GM19324 (cell line): ENCODE results near the gene FBXL17.

Experiments
- ATAC-seq: cut with Tn5 transposase; IDR thresholded peaks from one replicate; pipeline ENCODE4 v1.9.1; 2021; ENCODE audit warnings: mild to moderate bottlenecking, moderate library complexity; ENCODE audit not compliant: unreplicated experiment, low FRiP score

FBXL17 gene

GRCh38 chr5:108255468-108255867 is 126.4 kb downstream of the FBXL17 start:
- no peak for ATAC-seq

- ATAC-seq = no peak
Observed at GRCh38 chr5:108251350-108251749, 130.5 kb downstream of the FBXL17 start.

GRCh38 chr5:108249785-108250426 is 132.0 kb downstream of the FBXL17 start:
- no peak for ATAC-seq

GRCh38 chr5:108249095-108249784 is 132.7 kb downstream of the FBXL17 start:
- ATAC-seq = no peak

GRCh38 chr5:108238936-108239887 is 142.7 kb downstream of the FBXL17 start:
- no peak for ATAC-seq

GRCh38 chr5:108238461-108238860 is 143.4 kb downstream of the FBXL17 start:
- ATAC-seq = no peak

GRCh38 chr5:108233617-108234155 is 148.2 kb downstream of the FBXL17 start:
- ATAC-seq = no peak

GRCh38 chr5:108232805-108233204 is 149.1 kb downstream of the FBXL17 start:
- no peak for ATAC-seq

- ATAC-seq = no peak
Observed at GRCh38 chr5:108222011-108222410, 159.9 kb downstream of the FBXL17 start.

- no peak for ATAC-seq
Observed at GRCh38 chr5:108220834-108221233, 161.1 kb downstream of the FBXL17 start.

GRCh38 chr5:108216890-108217289 is 165.0 kb downstream of the FBXL17 start:
- no peak for ATAC-seq

GRCh38 chr5:108214857-108215256 is 167.0 kb downstream of the FBXL17 start:
- no peak for ATAC-seq

- ATAC-seq = no peak
Observed at GRCh38 chr5:108212775-108213346, 169.0 kb downstream of the FBXL17 start.

- ATAC-seq = no peak
Observed at GRCh38 chr5:108206707-108207106, 175.2 kb downstream of the FBXL17 start.

- ATAC-seq = no peak
Observed at GRCh38 chr5:108201721-108202120, 180.2 kb downstream of the FBXL17 start.

- ATAC-seq = no peak
Observed at GRCh38 chr5:108196276-108196675, 185.6 kb downstream of the FBXL17 start.

- ATAC-seq = no peak
Observed at GRCh38 chr5:108193021-108193795, 188.7 kb downstream of the FBXL17 start.

GRCh38 chr5:108184940-108185339 is 197.0 kb downstream of the FBXL17 start:
- ATAC-seq = no peak

GRCh38 chr5:108181975-108182374 is 199.9 kb downstream of the FBXL17 start:
- ATAC-seq = no peak

- ATAC-seq = no peak
Observed at GRCh38 chr5:108174286-108174685, 207.6 kb downstream of the FBXL17 start.
